Activated naive CD4-positive, alpha-beta T cell treated with anti-CD3 and anti-CD28 coated beads, Interleukin-2, amount 50 U/mL, for 72 hours (primary cell): ENCODE results near the gene C21orf58. TPM values are rescaled to one million over a fixed set of nuclear protein-coding genes. Genes with fewer than 3 reads are reported as not detected.

Experiments
- ATAC-seq, 2 donors: fragments of 150-1000 bp; cut with Tn5 transposase; 2 replicates each; pipeline ENCODE4 v1.10.0; 2021; ENCODE audit warnings: mild to moderate bottlenecking in 2 of 2, moderate library complexity in 2 of 2
- DNase-seq, 2 donors: peaks; one replicate each; pipeline ENCODE4 v3.0.0; 2021 to 2022; ENCODE audit warnings: low spot score in 2 of 2
- H3K27ac Mint-ChIP-seq, 2 donors: one replicate each; pipeline ENCODE4 v1.8.0; 2022; ENCODE audit warnings: mild to moderate bottlenecking in 2 of 2, mixed read lengths in 2 of 2
- H3K36me3 Mint-ChIP-seq, 2 donors: one replicate each; pipeline ENCODE4 v1.8.0; 2022; ENCODE audit warnings: mixed read lengths in 2 of 2
- H3K9me3 Mint-ChIP-seq, 2 donors: one replicate each; pipeline ENCODE4 v1.8.0; 2022; ENCODE audit warnings: mixed read lengths in 2 of 2
- total RNA-seq, 2 donors: library from RNA; stranded (reverse); gene quantifications; one replicate each; pipeline ENCODE4 v1.2.3, GENCODE V29; 2022

The C21orf58 gene
- total RNA-seq, 2 donors from 2014 or later: 20.7 to 36.0 TPM

DNA sequence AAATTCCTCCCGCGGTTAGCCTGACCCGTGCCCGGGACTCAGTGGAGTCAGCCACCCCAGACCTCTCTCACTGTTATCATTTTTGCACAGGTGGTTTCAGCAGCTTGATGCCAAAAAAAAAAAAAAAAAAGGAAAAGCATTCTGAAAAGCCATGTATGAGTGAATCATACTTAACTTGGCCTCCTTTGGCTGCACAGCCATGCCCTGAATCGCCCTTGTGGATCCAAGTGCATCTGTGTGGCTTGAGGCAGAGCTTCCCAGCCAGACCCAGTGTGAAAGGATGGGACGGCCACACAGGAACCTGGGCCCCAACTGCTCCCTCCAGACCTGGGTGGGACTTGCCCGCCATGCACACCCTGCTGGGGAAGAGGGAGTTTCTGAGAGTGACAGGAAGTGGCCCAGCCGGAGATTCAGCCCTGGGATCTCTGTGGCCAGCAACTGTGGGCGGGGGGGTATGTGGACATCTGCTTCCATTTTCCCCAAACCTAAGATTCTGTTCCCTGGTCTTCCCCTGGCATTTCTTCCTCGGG lies 29.0 kb downstream of the C21orf58 start:
- Mint-ChIP-seq H3K36me3 (peaks cover 6 to 23% of the 10 kb centered on the region in 2 donors), H3K27ac (no peak overlapping the region), H3K9me3 (no peaks in the 10 kb centered on the region)
- DNase-seq (no peak), ATAC-seq (no peak)

DNA sequence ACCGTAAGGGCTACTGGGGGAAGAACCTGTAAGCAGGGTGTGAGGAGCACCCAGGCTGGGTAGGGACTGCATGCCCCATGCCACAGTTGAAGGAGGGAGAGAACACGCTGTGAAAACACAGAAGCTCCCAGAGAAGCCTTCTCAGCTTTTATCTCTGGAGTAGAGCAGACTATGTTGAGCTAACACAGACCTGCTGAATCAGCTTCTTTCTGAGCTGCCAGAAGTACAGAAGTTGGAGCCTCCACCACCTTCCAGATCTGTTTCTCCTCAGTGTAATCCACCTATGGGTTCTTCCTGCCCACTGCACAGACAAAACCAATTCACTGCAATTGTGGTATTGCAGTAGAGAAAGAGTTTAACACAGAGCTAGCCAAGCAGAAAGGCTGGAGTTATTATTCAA lies 32.1 kb downstream of the C21orf58 start:
- Mint-ChIP-seq H3K9me3 (no peaks in the 10 kb centered on the region), H3K36me3 (peaks cover 6 to 16% of the 10 kb centered on the region in 2 donors), H3K27ac (no peak overlapping the region)
- DNase-seq (no peak), ATAC-seq (no peak)

DNA sequence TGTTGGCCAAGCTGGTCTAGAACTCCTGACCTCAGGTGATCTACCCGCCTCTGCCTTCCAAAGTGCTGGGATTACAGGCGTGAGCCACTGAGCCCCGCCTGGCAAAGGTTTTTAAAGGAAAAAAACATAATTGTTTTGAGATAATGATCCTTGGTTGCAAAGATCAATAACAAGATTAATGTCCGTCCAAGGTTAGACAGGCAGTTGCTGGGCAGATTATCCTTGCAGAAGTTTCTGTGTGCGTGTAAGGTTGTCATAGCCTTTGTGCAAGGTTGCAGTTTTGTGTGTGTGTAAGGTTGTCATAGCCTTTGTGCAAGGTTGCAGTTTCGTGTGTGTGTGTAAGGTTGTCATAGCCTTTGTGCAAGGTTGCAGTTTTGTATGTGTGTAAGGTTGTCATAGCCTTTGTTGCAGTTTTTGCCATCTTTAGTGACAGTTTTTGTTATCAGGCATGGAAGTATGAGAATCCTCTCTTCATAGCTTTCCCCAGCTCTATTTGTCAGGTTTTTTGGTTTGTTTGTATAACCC lies 34.0 kb downstream of the C21orf58 start:
- ATAC-seq: no peak
- Mint-ChIP-seq H3K27ac (no peak overlapping the region), H3K36me3 (peaks cover 19 to 20% of the 10 kb centered on the region in 2 donors), H3K9me3 (no peaks in the 10 kb centered on the region)
- no peak for DNase-seq

DNA sequence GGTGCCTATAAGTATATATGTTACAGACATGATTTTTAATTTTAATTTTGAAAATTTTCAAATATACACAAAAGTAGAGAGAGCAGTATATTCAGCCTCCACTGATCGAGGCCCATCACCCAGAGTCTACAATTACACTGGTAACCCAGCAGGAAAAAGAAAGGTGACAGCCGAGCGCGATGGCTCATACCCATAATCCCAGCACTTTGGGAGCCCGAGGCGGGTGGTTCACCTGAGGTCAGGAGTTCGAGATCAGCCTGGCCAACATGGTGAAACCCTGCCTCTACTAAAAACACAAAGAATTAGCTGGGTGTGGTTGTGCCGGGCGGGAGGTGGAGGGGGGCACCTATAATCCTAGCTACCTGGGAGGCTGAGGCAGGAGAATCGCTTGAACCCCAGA lies 36.1 kb downstream of the C21orf58 start:
- DNase-seq (no peak), ATAC-seq (no peak)
- Mint-ChIP-seq H3K9me3 (no peaks in the 10 kb centered on the region), H3K36me3 (peaks cover 26 to 28% of the 10 kb centered on the region in 2 donors), H3K27ac (peak overlapping the region in 1 of 2 donors; percentile 86)

DNA sequence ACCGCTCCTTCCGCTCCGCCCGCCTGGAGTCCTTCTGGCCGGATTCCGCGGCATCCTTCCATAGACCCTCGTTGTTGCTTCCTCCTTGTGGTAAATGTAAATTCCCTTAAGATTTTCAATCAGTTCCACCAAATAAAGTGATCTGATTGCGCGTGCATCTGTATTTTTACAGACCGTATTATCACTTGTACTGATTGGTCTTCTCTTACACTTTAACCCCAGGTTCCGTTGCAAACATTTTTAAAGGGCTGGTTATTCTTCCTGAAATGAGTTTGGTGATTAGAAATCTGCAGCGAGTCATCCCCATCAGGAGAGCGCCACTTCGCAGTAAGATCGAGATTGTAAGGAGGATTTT lies 37.0 kb downstream of the C21orf58 start:
- DNase-seq (no peak), ATAC-seq (peak; percentile 24 to 28)
- peaks cover 25 to 26% of the 10 kb centered on the region in 2 donors for H3K36me3 Mint-ChIP-seq
- peak overlapping the region; percentile 86 to 99 for H3K27ac Mint-ChIP-seq
- H3K9me3 Mint-ChIP-seq: no peaks in the 10 kb centered on the region

DNA sequence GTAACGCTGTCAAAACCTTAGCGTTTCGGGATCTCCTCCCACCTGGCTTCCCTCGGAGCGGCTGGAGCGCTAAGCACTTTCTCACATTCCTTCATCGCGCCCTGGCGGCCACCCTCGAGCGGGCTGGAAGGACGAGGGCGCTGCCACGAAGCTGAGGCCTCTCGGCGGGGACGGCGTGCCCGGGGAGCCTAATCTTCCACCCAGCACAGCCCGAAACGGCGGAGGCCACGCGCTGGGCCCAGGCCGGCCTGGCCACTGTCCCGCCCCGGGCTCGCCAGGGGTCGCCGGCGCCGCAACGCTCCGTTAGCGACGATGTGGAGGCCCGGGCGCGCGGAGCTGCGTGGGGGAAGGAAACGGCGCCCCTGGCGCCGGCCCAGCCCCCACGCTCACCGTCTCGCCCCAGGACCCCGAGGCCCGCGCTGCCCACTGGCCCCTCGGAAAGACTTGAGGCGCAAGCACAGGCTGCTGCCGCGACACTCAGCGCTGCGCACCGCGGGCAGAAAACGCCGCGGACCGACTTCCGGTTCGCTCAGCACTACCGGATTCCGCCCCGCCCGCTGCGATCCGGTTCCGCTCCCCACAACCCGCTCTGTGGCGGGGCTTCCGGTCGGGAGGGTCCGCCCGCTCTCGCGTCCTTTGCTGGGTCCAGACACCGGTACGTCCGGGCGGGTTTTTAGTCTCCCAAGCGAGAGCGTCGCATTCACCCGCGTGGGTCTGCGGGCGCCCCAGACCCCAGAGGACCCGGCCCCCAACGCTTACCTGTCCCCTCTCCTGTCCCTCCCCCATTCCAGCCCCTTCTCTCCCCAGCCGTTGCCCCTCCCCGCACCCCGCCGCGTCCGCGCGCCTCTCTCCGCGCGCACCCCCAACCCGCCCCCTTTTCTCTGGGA lies 37.7 kb downstream of the C21orf58 start, which contains the start of gene YBEY:
Gene YBEY, plus strand, starts transcription at position 582 of the 887 bp plus-strand sequence. CDS start 572 bp downstream, outside the sequence.
- peak; percentile 87 to 89 for DNase-seq
- ATAC-seq: peak; percentile 92 to 97
- Mint-ChIP-seq H3K36me3 (peaks cover 20 to 26% of the 10 kb centered on the region in 2 donors), H3K9me3 (no peaks in the 10 kb centered on the region), H3K27ac (peak within 1 kb of the TSS; percentile 86 to 99)

DNA sequence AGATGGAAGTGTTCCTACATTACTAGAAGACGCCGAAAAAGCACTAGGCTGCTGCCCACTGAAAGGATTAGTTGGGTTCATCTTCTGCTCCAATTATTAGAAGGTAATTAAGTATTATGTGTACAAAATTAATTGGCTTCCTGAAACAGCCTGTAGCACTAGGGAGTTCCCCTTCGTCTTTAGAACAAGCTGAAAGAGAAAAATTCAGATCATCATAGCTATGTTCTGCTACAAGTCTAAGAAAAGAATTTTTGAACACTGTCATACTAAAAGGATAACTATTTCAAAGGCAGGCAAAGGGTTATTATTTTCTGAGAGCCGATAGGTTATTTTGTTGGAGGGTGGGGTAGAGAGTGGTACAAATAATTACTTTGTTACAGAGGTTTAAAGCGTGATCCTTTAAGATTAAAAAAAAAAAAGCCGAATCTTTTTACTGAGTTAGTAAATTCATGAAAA lies 38.4 kb downstream of the C21orf58 start, which contains the start of gene MCM3AP:
Gene MCM3AP, minus strand, starts transcription at position 406 of the 456 bp plus-strand sequence. Its CDS starts 325 bp downstream, at position 81.
- Mint-ChIP-seq H3K36me3 (peaks cover 20 to 26% of the 10 kb centered on the region in 2 donors), H3K9me3 (no peaks in the 10 kb centered on the region), H3K27ac (peak within 1 kb of the TSS; percentile 86 to 99)
- ATAC-seq: no peak
- no peak for DNase-seq

DNA sequence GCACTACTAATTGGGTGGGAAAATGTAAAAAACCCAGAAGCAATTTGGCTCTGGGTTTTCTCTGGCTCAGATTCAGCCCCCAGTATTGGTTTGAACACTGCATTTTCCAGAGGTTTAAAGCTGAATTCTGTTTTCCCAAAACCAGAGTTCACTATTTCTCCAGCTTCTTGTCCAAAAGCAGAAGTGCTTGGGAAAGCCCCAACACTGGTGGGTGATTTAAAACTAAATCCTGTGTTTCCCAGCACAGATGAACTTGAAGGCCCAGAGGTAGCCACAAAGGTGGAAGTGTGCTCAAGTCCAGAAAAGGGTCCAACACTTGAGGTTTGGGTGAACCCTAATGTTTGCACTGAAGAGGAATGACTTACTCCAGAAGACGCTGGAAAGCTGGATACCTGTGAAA lies 38.9 kb downstream of the C21orf58 start:
- Mint-ChIP-seq H3K27ac (peak overlapping the region in 1 of 2 donors; percentile 86), H3K36me3 (peaks cover 20 to 26% of the 10 kb centered on the region in 2 donors), H3K9me3 (no peaks in the 10 kb centered on the region)
- ATAC-seq (no peak), DNase-seq (no peak)

DNA sequence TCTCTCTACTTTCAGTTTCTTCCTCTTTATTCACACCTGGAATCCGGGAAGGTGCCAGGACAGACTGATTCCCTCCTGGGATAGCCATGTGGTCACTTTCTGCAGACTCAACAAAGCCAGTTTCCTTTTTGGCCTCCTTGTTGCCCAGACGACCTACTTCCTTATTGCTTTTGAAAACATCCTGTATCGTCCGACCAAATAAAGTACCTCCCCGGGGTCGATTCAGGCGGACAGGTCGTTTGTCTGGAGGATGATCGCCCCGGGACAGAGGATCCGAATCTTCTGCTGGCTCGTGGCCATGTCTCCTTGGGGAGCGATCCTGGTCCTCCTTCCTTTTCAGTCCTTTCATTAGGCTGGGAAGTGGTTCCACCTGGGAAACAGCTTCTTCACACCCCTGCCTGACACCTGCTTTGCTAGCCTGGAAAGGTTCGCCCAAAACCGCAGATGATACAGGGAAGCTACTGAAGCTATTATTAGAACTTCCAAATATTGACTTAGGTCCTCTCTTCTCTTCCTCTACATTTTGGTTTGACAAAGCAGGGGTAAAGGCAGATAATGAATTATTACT lies 39.5 kb downstream of the C21orf58 start:
- ATAC-seq (no peak), DNase-seq (no peak)
- peak overlapping the region in 1 of 2 donors; percentile 66 for H3K27ac Mint-ChIP-seq
- peaks cover 20 to 26% of the 10 kb centered on the region in 2 donors for H3K36me3 Mint-ChIP-seq
- H3K9me3 Mint-ChIP-seq: no peaks in the 10 kb centered on the region

DNA sequence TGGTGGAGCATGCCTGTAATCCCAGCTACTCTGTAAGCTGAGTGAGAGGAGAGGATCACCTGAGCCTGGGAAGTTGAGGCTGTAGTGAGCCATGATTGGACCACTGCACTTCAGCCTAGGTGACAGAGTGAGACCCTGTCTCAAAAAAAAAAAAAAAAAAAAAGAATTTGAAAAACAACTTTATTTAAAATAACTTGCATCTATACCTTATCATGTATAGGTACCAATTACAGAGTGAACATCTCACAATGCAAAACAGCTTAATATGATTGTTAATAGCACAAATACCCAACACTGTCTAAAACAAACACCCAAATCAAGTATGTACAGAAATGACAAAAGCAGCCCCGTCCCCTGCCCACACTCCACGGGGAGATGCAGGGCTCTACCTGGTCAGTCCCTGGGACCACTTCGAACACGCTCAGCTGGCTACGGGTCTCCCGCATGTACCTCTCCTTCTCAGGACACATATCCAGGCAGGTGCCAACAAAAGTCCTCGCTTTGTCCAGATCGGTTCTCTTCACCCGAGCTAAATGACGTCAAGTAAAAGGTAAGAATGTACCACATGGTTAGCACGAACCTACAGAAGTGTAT lies 48.8 kb downstream of the C21orf58 start:
- ATAC-seq (no peak), DNase-seq (no peak)
- H3K36me3 Mint-ChIP-seq: peaks cover 17% of the 10 kb centered on the region in 2 donors
- H3K27ac Mint-ChIP-seq: peak overlapping the region in 1 of 2 donors; percentile 44
- H3K9me3 Mint-ChIP-seq: no peaks in the 10 kb centered on the region

DNA sequence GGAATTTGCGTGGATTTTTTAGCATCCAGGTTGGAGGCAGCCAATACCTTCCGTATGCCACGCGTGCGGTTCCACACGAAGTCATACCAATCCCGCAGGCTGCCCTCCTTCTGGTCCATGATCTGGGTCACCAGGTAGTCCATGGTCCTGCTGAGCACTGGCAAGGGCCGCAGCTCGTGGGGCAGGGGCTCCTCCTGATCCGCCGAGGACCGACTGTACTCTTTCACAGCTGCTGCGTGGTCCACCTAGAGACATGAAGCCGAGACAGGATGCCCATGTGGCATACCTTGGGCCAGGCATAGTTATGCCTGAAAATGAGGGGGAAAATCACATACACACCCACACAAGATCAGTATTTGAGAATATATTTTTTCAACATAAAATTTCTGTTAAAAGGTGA lies 50.3 kb downstream of the C21orf58 start:
- no peak for DNase-seq
- H3K27ac Mint-ChIP-seq: peak overlapping the region in 1 of 2 donors; percentile 69
- ATAC-seq: no peak
- H3K9me3 Mint-ChIP-seq: no peaks in the 10 kb centered on the region
- H3K36me3 Mint-ChIP-seq: peaks cover 17% of the 10 kb centered on the region in 2 donors

DNA sequence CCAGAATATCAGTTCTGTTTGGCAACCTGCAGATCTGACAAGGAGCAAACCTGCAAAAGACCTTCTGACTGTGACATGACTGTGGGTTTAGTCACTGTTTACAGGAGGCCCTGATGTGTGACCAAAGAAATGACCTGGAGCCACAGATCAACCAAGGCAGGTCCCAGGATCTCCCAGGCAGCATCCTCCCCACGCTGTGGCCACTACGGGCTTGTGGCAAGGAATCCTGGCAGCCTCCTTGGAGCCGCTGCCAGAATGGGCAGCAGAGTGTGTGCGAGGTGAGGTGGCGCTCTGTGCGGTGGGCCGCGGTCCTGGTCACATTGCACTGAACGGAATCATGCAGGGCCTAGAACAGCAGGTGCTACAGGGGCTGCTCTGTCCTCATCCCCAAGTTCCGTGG lies 54.2 kb downstream of the C21orf58 start:
- peaks cover 5 to 18% of the 10 kb centered on the region in 2 donors for H3K36me3 Mint-ChIP-seq
- no peak for ATAC-seq
- no peak for DNase-seq
- H3K27ac Mint-ChIP-seq: no peak overlapping the region
- H3K9me3 Mint-ChIP-seq: no peaks in the 10 kb centered on the region

DNA sequence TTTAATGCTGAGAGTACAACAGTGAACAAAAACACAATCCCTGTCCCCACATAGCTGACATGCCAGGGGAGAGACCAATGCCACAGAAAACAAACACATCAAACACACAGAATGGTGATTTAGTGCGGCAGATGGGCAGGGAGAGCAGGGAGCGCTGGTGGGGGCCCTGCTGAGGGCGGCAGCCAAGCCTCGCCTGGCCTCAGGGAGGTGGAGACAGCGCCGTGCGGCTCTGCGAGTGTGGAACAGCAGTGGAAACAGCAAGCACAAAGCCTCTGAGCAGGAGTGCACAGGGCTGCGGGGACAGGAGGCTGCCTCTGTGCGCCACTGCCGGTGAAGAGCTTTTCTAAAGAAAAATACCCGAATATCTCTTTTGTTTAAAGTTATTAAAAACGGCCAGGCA lies 55.3 kb downstream of the C21orf58 start:
- Mint-ChIP-seq H3K27ac (no peak overlapping the region), H3K9me3 (no peaks in the 10 kb centered on the region), H3K36me3 (peaks cover 5 to 13% of the 10 kb centered on the region in 2 donors)
- DNase-seq (no peak), ATAC-seq (no peak)

DNA sequence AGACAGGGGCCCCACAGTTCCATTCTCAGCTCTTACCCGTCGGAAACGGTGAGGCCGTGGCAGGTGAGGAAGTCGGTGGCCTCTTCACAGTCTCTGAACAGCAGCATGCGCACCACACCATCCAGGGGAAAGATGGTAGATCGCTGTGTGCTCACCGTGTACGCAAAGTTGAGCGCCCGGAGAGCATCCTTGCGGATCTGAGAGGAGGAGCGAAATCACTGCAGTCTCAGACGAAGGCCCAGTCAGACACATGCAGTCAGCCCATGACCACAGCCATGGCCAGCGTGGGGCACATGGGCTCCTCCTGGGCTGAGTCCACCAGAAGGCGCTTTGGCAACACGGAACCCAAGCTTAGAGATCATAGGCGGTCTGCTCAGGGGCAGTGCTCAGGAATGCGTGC lies 56.7 kb downstream of the C21orf58 start:
- no peak for DNase-seq

DNA sequence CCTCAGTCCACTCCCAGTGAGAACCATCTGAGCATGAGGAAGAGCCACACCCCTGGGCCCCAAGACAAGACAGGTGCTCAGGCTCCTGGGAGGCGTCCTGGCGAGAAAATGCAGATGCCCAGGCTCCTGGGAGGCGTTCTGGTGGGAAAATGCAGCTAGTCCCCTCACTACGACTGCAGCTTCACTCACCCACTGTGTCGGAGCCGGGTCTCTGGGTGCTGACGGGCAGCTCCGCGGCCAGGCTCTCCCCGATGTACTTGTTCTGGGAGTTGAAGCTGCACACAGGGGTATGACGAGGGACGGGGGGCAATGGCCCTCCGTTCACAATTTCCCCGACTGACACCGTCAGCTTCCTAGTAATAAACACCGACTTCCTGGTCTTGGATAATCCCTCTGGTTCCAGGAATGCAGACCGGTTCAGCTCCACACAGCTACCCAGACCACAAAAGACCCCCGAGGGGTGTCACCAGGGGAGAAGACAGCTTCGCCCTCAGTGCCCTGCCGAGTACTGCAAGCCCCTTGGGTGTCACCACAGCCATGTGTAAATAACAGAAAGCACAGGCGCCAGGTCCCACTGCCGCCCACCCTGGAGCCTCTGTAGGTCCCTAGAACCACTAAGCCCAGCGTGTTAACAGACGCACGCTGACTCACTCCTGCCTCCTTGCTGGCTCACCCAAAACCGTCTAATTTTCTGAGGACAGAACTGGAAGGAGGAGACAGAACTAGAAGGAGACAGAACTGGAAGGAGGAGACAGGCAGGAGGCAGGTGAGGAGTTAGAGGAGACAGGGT lies 57.7 kb downstream of the C21orf58 start:
- H3K36me3 Mint-ChIP-seq: peaks cover 0 to 6% of the 10 kb centered on the region in 2 donors
- H3K27ac Mint-ChIP-seq: no peak overlapping the region
- no peak for DNase-seq
- ATAC-seq: no peak
- no peaks in the 10 kb centered on the region for H3K9me3 Mint-ChIP-seq

More for the DNA sequence above, 56.7 kb downstream of the C21orf58 start:
- peaks cover 0 to 6% of the 10 kb centered on the region in 2 donors for H3K36me3 Mint-ChIP-seq
- ATAC-seq: no peak
- H3K9me3 Mint-ChIP-seq: no peaks in the 10 kb centered on the region
- peak overlapping the region; percentile 17 to 27 for H3K27ac Mint-ChIP-seq

DNA sequence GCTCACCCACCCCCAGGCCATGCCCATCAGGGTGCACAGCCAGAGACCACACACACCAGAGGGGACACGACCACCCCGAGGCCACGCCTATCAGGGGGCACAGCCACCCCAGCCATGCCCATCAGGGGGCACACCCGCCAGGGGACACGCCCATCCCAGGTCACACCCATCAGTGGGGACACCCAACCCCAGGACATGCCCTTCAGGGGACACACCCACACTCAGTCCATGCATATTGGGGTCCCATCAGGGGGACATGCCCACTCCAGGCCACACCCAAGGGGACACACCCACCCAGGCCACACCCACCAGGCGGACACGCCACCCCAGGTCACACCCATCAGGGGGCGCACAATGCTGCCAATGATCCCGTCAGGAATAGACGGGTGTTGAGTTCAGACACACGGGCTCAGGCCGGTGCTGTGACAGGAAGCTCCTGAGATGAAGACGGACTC lies 59.0 kb downstream of the C21orf58 start:
- DNase-seq: no peak
- no peak for ATAC-seq

More for the DNA sequence above, 59.0 kb downstream of the C21orf58 start:
- Mint-ChIP-seq H3K27ac (no peak overlapping the region), H3K36me3 (peaks cover 0 to 6% of the 10 kb centered on the region in 2 donors), H3K9me3 (no peaks in the 10 kb centered on the region)
